Activated naive CD8-positive, alpha-beta T cell treated with anti-CD3 and anti-CD28 coated beads, Interleukin-2, amount 10 ng/mL, durations not matched to agents 7 days and 5 days (primary cell): ENCODE results near the gene ZBTB43. TPM values are rescaled to one million over a fixed set of nuclear protein-coding genes. Genes with fewer than 3 reads are reported as not detected.
"Not testable (repeated sequence)": the region's sequence is repeated elsewhere in the genome, so short reads cannot be mapped to it uniquely, and the experiment has no call there.

Source experiments
- ATAC-seq: fragments of 150-1000 bp; cut with Tn5 transposase; one replicate; pipeline ENCODE4 v1.10.0; 2021; ENCODE audit warnings: low read depth, moderate library complexity
- POLR2A ChIA-PET: fragments of 350-600 bp; sonication (Branson Sonifier 250); formaldehyde crosslinking; loops from one replicate; lab custom pipeline; 2021; ENCODE audit warnings: antibody characterized with exemption; lab: Charles Lee
- DNase-seq: peaks from one replicate; pipeline ENCODE4 v3.0.0; 2021
- H3K27ac Mint-ChIP-seq: one replicate; pipeline ENCODE4 v1.8.0; 2022; ENCODE audit warnings: mild to moderate bottlenecking, mixed read lengths
- H3K27me3 Mint-ChIP-seq: one replicate; pipeline ENCODE4 v1.8.0; 2022; ENCODE audit warnings: mild to moderate bottlenecking, moderate library complexity, mixed read lengths
- H3K36me3 Mint-ChIP-seq: one replicate; pipeline ENCODE4 v1.8.0; 2021; ENCODE audit warnings: mild to moderate bottlenecking, mixed read lengths
- H3K4me1 Mint-ChIP-seq: one replicate; pipeline ENCODE4 v1.8.0; 2021; ENCODE audit warnings: mixed read lengths
- H3K4me3 Mint-ChIP-seq: one replicate; pipeline ENCODE4 v1.8.0; 2022; ENCODE audit warnings: mild to moderate bottlenecking, moderate library complexity, mixed read lengths
- H3K9me3 Mint-ChIP-seq: one replicate; pipeline ENCODE4 v1.8.0; 2021; ENCODE audit warnings: mixed read lengths
- total RNA-seq, 2 experiments: library from RNA; stranded (reverse); gene quantifications; one replicate each; pipeline ENCODE4 v1.2.3, GENCODE V29; 2021

Gene ZBTB43
- total RNA-seq, 2 experiments from 2014 or later, result 23.0 to 29.4 TPM

DNA sequence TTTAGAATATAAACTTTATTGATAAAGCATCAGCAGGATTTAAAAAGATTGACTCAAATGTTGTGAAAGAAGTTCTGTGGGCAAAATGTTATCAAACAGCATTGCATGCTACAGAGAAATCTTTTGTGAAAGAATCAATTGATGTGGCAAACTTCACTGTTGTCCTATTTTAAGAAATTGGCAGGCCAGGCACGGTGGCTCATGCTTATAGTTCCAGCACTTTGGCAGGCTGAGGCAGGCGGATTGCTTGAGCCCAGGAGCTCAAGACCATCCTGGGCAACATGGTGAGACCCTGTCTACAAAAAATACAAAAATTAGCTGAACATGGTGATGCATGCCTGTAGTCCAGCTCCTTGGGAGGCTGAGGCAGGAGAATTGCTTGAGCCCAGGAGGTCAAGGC, 17.4 kb downstream of the ZBTB43 start:
- Mint-ChIP-seq H3K27ac (no peak overlapping the region), H3K4me1 (peaks cover 11% of the 10 kb centered on the region), H3K36me3 (peaks cover 54% of the 10 kb centered on the region), H3K9me3 (peaks cover 12% of the 10 kb centered on the region), H3K4me3 (no peak overlapping the region), H3K27me3 (no peaks in the 10 kb centered on the region)
- ATAC-seq (no peak), DNase-seq (no peak)
- POLR2A ChIA-PET, result interaction anchor here (0.6 kb wide), 1 partner anchor 13 kb away, joined by 3 read pairs; no protein-coding TSS in a partner anchor

DNA sequence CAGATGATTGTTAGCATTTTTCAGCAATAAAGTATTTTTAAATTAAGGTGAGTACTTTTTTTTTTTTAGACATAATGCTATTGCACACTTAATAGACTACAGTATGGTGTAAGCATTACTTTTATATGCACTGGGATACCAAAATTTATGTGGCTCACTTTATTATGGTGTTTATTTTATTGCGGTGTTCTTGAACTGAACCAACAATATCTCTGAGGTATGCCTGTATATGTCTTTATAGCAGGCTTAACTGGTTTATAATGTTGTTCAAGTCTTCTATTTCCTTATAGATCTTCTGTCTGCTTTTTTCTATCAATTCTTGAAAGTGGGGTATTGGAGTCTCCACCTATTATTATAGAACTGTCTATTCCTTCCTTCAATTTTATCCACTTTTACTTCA, 18.0 kb downstream of the ZBTB43 start:
- Mint-ChIP-seq H3K27ac (no peak overlapping the region), H3K4me1 (peaks cover 11% of the 10 kb centered on the region), H3K4me3 (no peak overlapping the region), H3K9me3 (peaks cover 12% of the 10 kb centered on the region), H3K36me3 (peaks cover 49% of the 10 kb centered on the region), H3K27me3 (no peaks in the 10 kb centered on the region)
- POLR2A ChIA-PET, result no interaction called here
- DNase-seq (no peak), ATAC-seq (no peak)

DNA sequence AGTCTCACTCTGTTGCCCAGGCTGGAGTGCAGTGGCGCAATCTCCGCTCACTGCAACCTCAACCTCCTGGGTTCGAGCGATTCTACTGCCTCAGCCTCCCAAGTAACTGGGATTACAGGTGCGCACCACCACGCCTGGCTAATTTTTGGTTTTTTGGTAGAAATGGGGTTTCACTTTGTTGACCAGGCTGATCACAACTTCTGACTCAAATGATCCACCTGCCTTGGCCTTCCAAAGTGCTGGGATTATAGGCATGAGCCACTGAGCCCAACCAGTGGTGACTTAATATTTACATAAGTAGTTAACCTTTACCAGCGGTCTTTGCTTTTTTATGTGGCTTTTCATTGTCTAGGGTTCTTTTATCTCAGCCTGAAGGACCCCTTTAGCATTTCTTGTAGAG, 19.2 kb downstream of the ZBTB43 start:
- H3K9me3 Mint-ChIP-seq, H3K27ac Mint-ChIP-seq, H3K27me3 Mint-ChIP-seq, H3K4me3 Mint-ChIP-seq, ATAC-seq, H3K4me1 Mint-ChIP-seq, POLR2A ChIA-PET, DNase-seq: not testable (repeated sequence)
- H3K36me3 Mint-ChIP-seq, result peaks cover 40% of the 10 kb centered on the region

DNA sequence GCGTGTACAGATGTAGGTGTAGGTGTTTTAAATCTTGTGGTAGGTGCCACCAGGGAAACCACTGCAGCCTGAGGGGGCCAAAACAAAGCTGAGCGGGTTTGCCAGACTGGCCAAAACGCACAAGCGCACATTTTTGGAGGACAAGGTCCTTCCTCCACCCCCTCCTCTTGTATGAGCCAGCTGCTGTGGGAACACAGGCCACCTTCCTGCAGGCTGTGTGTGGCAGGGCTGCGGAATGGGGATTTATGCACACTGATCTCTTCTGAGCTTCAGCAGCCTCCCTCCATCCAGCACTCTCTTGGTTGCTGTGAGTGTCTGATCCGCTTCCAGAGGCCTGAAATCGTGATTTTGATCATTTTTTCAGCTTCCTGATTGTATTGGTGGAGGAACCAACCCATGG, 22.4 kb downstream of the ZBTB43 start:
- Mint-ChIP-seq H3K9me3 (no peaks in the 10 kb centered on the region), H3K4me3 (no peak overlapping the region), H3K4me1 (peaks cover 13% of the 10 kb centered on the region), H3K27ac (no peak overlapping the region), H3K36me3 (peaks cover 18% of the 10 kb centered on the region), H3K27me3 (no peaks in the 10 kb centered on the region)
- ATAC-seq, result no peak
- no peak for DNase-seq
- POLR2A ChIA-PET, result no interaction called here

DNA sequence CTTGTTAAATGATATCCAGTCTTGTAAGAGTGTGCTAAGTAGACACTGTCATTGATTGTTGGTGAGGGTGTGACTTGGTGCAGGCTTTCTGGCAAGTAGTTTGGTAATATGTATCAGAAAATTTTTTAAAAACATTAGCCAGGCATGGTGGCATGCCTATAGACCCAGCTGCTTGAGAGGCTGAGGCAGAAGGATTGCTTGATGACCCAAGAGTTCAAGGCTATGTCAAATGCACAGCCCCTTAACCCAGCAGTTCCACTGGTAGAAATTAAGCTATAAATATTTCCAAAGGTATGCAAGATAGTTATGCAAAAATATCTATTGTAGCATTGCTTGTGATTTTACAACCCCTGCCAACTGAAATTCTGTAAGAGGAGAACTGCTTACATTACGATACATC, 24.2 kb downstream of the ZBTB43 start:
- no peak overlapping the region for H3K27ac Mint-ChIP-seq

DNA sequence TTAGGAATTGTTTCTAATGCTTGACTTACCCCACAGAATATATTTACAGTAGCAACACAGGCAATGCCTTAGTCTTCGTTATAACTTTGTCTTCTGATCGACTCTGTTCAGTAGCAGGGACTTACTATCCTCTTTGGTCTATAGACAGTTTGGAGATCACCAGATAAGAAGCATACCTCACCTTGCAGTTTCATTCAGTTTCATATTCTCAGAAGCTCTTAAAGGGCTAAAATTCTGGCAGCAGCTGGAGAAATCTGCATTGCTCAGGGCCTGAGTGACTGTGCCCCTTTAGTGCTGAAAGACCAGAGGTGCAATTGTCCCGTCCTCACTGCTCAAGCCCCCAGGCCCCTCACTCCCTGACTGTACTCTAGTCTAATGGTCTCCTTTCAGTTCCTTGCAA, 26.0 kb downstream of the ZBTB43 start:
- H3K27ac Mint-ChIP-seq, result peak overlapping the region; percentile 50
- H3K27me3 Mint-ChIP-seq, result no peaks in the 10 kb centered on the region
- DNase-seq (no peak), ATAC-seq (peak; percentile 79)
- peak overlapping the region; percentile 1 for H3K4me3 Mint-ChIP-seq
- H3K4me1 Mint-ChIP-seq, result peaks cover 24% of the 10 kb centered on the region
- POLR2A ChIA-PET, result interaction anchor here (1.5 kb wide), 1 partner anchor 26 kb away, joined by 4 read pairs; the partner anchor contains the start of gene ZBTB43
- H3K9me3 Mint-ChIP-seq, result no peaks in the 10 kb centered on the region
- peaks cover 35% of the 10 kb centered on the region for H3K36me3 Mint-ChIP-seq

More for the DNA sequence above, 24.2 kb downstream of the ZBTB43 start:
- POLR2A ChIA-PET, result no interaction called here
- H3K4me1 Mint-ChIP-seq, result peaks cover 15% of the 10 kb centered on the region
- H3K4me3 Mint-ChIP-seq, result no peak overlapping the region
- no peaks in the 10 kb centered on the region for H3K9me3 Mint-ChIP-seq
- peaks cover 27% of the 10 kb centered on the region for H3K36me3 Mint-ChIP-seq
- DNase-seq (no peak), ATAC-seq (no peak)
- H3K27me3 Mint-ChIP-seq, result no peaks in the 10 kb centered on the region

DNA sequence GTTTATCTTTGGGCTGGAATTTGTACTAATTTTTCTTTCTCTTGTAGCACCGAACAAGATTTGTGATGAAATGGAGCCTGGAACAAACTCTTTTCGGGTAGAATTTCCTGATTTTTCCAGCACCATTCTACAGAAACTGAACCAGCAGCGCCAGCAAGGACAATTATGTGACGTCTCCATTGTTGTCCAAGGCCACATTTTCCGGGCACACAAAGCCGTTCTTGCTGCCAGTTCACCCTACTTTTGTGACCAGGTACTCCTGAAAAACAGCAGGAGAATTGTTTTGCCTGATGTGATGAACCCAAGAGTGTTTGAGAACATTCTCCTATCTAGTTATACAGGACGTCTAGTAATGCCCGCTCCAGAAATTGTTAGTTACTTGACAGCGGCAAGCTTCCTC, 27.6 kb downstream of the ZBTB43 start:
- no peak overlapping the region for H3K27ac Mint-ChIP-seq
- H3K4me3 Mint-ChIP-seq, result no peak overlapping the region
- peaks cover 35% of the 10 kb centered on the region for H3K36me3 Mint-ChIP-seq
- peaks cover 28% of the 10 kb centered on the region for H3K4me1 Mint-ChIP-seq
- no peaks in the 10 kb centered on the region for H3K27me3 Mint-ChIP-seq
- POLR2A ChIA-PET, result no interaction called here
- ATAC-seq, result no peak
- no peak for DNase-seq
- no peaks in the 10 kb centered on the region for H3K9me3 Mint-ChIP-seq

GRCh38 chr9:126833020-126833419, 28.2 kb downstream of the ZBTB43 start:
- DNase-seq, result no peak
- POLR2A ChIA-PET, result no interaction called here
- Mint-ChIP-seq H3K27me3 (no peaks in the 10 kb centered on the region), H3K4me3 (no peak overlapping the region), H3K36me3 (peaks cover 35% of the 10 kb centered on the region), H3K9me3 (no peaks in the 10 kb centered on the region), H3K27ac (no peak overlapping the region), H3K4me1 (peaks cover 28% of the 10 kb centered on the region)
- ATAC-seq, result no peak

GRCh38 chr9:126833710-126834345, 29.0 kb downstream of the ZBTB43 start:
- Mint-ChIP-seq H3K36me3 (peaks cover 32% of the 10 kb centered on the region), H3K27me3 (no peaks in the 10 kb centered on the region), H3K4me1 (peaks cover 28% of the 10 kb centered on the region), H3K27ac (no peak overlapping the region), H3K9me3 (no peaks in the 10 kb centered on the region), H3K4me3 (no peak overlapping the region)
- ATAC-seq, result no peak
- no peak for DNase-seq
- POLR2A ChIA-PET, result no interaction called here

- Mint-ChIP-seq H3K36me3 (peaks cover 37% of the 10 kb centered on the region), H3K4me1 (peaks cover 29% of the 10 kb centered on the region), H3K9me3 (no peaks in the 10 kb centered on the region), H3K27me3 (no peaks in the 10 kb centered on the region), H3K27ac (peak overlapping the region; percentile 12), H3K4me3 (no peak overlapping the region)
- POLR2A ChIA-PET, result interaction anchor here (1.0 kb wide), 1 partner anchor 30 kb away, joined by 3 read pairs; no protein-coding TSS in a partner anchor
- ATAC-seq, result peak; percentile 47
- no peak for DNase-seq
Observed at GRCh38 chr9:126834672-126835071, 29.8 kb downstream of the ZBTB43 start.

GRCh38 chr9:126836216-126836615, 31.4 kb downstream of the ZBTB43 start:
- Mint-ChIP-seq H3K4me3 (no peak overlapping the region), H3K27me3 (no peaks in the 10 kb centered on the region), H3K4me1 (peaks cover 20% of the 10 kb centered on the region), H3K27ac (no peak overlapping the region), H3K9me3 (no peaks in the 10 kb centered on the region), H3K36me3 (peaks cover 37% of the 10 kb centered on the region)
- DNase-seq (no peak), ATAC-seq (no peak)
- POLR2A ChIA-PET, result no interaction called here

DNA sequence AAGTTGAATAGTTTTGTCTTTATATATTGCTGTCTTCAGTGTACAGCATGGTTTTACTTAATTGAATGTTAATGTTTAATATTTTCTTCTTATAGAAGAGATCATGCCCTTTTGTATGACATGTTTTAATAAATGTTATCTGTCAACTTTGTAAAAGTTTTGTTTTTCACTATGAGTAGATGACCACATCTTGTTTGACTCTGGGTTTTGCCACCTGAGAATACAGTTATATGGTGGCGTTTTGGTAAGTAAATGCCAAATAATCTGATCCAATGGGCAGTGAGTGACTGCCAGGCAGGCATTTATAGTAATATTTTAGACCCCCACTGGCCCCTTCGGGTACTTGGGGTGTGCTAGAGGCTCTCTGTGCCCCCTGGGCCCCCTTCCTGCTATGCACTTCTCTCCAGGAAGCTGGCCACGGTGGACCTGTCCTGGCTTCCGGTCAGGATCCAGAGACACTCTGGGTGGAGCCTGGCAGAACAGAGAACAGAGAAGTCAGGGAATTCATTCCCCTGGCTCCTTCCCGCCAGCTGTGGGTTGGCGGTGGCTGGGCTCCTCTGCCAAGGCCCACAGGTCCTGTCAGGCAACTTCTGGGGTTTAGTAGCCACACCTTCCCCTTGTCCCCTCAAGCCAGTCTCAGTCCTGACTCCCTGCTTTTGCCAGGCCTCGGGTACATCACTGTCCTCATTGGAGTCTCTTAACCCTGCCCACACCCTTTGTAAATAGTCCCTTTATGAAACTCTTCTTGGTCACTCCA, 33.4 kb downstream of the ZBTB43 start:
- Mint-ChIP-seq H3K4me1 (peaks cover 19% of the 10 kb centered on the region), H3K36me3 (peaks cover 27% of the 10 kb centered on the region), H3K9me3 (no peaks in the 10 kb centered on the region), H3K27me3 (no peaks in the 10 kb centered on the region), H3K27ac (no peak overlapping the region), H3K4me3 (no peak overlapping the region)
- DNase-seq (no peak), ATAC-seq (no peak)
- POLR2A ChIA-PET, result no interaction called here

DNA sequence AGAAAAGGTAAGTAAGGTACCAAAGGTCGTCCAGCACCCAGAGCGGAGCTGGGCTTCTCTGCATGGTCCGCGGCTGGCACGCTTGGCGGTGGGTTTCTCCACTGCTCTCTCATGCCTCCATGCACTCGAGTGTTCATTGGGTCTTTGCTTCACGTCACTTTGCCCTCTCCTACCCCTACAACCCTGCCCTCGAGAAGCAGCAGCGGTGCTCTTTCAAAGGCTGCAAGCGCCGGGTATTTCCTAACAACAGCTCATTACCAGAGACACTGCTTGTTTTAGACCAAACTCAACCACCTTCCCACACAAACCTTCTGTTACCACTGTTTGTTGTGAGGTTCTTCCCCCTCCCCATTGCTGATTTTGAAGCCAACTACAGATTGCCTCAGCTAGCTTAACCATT, 34.1 kb downstream of the ZBTB43 start:
- H3K27me3 Mint-ChIP-seq, result no peaks in the 10 kb centered on the region
- peaks cover 21% of the 10 kb centered on the region for H3K36me3 Mint-ChIP-seq
- POLR2A ChIA-PET, result no interaction called here
- no peak for ATAC-seq
- H3K4me3 Mint-ChIP-seq, result no peak overlapping the region
- H3K27ac Mint-ChIP-seq, result no peak overlapping the region
- H3K9me3 Mint-ChIP-seq, result no peaks in the 10 kb centered on the region
- H3K4me1 Mint-ChIP-seq, result peaks cover 16% of the 10 kb centered on the region
- no peak for DNase-seq

- DNase-seq (no peak), ATAC-seq (no peak)
- POLR2A ChIA-PET, result no interaction called here
- Mint-ChIP-seq H3K4me3 (no peak overlapping the region), H3K27me3 (no peaks in the 10 kb centered on the region), H3K36me3 (peaks cover 18% of the 10 kb centered on the region), H3K9me3 (no peaks in the 10 kb centered on the region), H3K4me1 (peaks cover 14% of the 10 kb centered on the region), H3K27ac (no peak overlapping the region)
Observed at GRCh38 chr9:126839301-126839700, 34.5 kb downstream of the ZBTB43 start.
